ENCODE measurements around the gene FBXO42. TPM values are rescaled to one million over a fixed set of nuclear protein-coding genes. Genes with fewer than 3 reads are reported as not detected.

FBXO42 gene
- total and polyA plus RNA-seq, 2 of the 13 experiments (the other 11 are each of a cell fraction or from before 2014, with no cell fraction given) = 7.6 to 17.5 TPM

DNA sequence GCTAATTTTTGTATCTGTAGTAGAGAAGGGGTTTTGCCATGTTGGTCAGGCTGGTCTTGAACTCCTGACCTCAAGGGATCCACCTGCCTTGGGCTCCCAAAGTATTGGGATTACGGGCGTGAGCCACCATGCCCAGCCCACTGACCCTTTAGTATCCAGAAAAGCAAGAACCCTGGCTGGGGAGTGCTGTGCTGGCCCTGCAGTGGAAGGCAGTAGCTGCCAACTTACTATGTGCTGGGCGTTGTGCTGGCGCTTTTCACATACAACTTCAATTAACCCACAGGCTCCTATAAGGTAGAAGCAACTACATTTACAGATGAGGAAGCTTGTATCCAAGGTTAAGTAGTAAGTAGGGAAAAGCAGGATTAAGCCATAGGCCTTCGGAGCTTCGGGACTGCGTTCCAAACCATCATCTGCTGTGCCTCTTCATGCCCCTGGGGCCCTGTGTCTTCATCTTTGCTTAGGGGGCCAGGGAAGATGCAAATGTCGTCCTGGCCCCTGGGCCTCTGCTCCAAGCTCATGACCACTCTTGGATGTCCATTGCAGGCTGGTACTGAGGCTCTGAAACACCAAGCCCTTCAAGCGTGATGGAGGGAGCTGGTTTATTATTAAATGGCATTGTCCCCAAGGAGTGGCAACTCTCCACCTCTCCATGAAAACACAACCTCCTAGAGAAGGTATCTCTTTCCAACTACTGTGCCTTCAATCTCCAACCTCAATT is 106.6 kb downstream of the FBXO42 start:
- WGBS (ENCODE audit: low lambda C conversion rate) = 98% methylated on average over 9 of the region's 9 CpGs
- intact Hi-C loops (cut with micrococcal nuclease; ENCODE audit: unreplicated experiment) = loop anchor here (2.0 kb wide), 1 partner anchor 167 kb away; no protein-coding TSS in a partner anchor
- H3K27ac ChIP-seq (ENCODE audit: extremely low read length, insufficient read depth, low read length) = no peak overlapping the region
- no TSS peak for BruUV-seq (replicated peaks)
- in situ Hi-C loops (cut with HindIII; ENCODE audit: extremely low pct_ligation_motif_present, low pct_unique_long_range_greater_than_20kb) = no loop called here
- TF ChIP-seq ZNF326 (CRISPR knock-in tag; IDR thresholded peaks at IDR 0.05; ENCODE audit: borderline replicate concordance) (no peak), NCOA5 (CRISPR knock-in tag; IDR thresholded peaks at IDR 0.05) (no peak), RBM22 (optimal IDR thresholded peaks at IDR 0.05; ENCODE audit: low read length) (peak; percentile 83)
- ChIA-PET CTCF (ENCODE audit: low intra/inter-chr PET ratio, low total read pairs) (interaction anchor here (1.6 kb wide), 1 partner anchor 41 kb away, joined by 14 read pairs; no protein-coding TSS in a partner anchor), POLR2A (interaction anchor here (1.4 kb wide), 1 partner anchor 39 kb away, joined by 3 read pairs; no protein-coding TSS in a partner anchor)
- H4K20me1 ChIP-seq (ENCODE audit: insufficient read depth, low read length) = no peaks in the 10 kb centered on the region
- H3K9me3 ChIP-seq (ENCODE audit: low read length) = no peaks in the 10 kb centered on the region
- FAIRE-seq (no peak), DNase-seq (ENCODE audit: low spot score) (no peak), ATAC-seq (no peak)
- no peak overlapping the region for H2AFZ ChIP-seq (ENCODE audit: low read length)
- H3K36me3 ChIP-seq (replicated peaks in 1 of 2; ENCODE audit: control insufficient read depth in 1 of 2, insufficient read depth in 2 of 2, low read length in 2 of 2) = peaks cover 2 to 14% of the 10 kb centered on the region in 2 experiments; a peak in 2 of 5 replicates
- H3K4me1 ChIP-seq (ENCODE audit: insufficient read depth, low read length) = peaks cover 18% of the 10 kb centered on the region
- H3K27me3 ChIP-seq (ENCODE audit: control insufficient read depth in 1 of 2, insufficient read depth in 2 of 2, low read length in 2 of 2) = no peaks in the 10 kb centered on the region
- no peak overlapping the region for H3K9ac ChIP-seq (ENCODE audit: insufficient read depth, low read depth, low read length)
- no peak overlapping the region for H3K4me2 ChIP-seq (ENCODE audit: low read depth, low read length)
- H3K4me3 ChIP-seq (replicated peaks in 1 of 3; ENCODE audit: insufficient read depth in 1 of 3, low read depth in 2 of 3, low read length in 3 of 3) = no peak overlapping the region
- H3K79me2 ChIP-seq (ENCODE audit: insufficient read depth, low read length) = no peaks in the 10 kb centered on the region

DNA sequence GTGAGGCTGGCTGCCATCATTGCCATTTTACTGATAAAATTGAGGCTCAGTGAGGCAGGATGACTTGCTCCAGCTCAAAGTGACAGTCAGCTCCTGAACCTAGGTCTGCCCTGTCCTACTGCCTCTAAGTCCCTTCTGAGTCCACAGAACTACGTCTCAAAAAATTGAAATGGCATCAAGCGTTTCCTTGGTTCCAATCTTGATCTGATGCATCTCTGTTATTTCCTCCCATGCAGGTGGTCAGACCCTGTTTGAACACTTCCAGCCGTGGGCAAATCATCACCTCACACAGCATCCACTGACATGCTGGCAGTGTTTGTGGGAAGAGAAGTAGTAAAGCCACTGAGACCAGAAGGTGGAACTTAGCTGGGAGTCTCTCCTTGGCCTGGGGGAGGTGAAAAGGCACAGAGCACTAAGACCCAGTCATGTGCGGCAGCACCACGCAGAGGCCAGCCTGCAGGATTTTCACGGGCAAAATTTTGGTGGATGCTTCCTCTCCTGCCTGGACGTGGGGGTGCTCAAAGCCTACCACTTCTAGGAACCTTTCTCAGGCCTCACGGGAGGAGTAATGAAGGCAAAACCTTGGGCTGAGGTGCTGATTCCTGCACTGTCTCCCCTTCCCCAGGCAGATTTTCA is 107.5 kb downstream of the FBXO42 start:
- 75% methylated on average over 7 of the region's 8 CpGs for WGBS (ENCODE audit: low lambda C conversion rate)
- TF ChIP-seq, protein P1, sequence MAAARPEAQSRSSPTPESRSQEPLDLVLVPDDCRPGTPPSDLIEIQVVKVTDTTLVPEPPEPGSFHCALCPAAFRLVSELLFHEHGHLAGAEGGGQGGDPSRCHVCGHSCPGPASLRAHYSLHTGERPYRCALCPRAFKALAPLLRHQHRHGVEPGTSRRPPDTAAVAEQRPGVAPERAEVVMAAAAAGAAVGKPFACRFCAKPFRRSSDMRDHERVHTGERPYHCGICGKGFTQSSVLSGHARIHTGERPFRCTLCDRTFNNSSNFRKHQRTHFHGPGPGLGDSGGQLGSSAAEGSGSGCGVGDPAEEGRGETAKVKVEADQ (CRISPR knock-in tag; IDR thresholded peaks at IDR 0.05; ENCODE audit: borderline replicate concordance) = no peak
- TF ChIP-seq ZNF556 (CRISPR knock-in tag; IDR thresholded peaks at IDR 0.05; ENCODE audit: borderline replicate concordance) = no peak
- no peak for TF ChIP-seq REPIN1 (CRISPR knock-in tag; IDR thresholded peaks at IDR 0.05; ENCODE audit: borderline replicate concordance, low read depth)
- no peak for TF ChIP-seq MTA3 (CRISPR knock-in tag; IDR thresholded peaks at IDR 0.05)
- TF ChIP-seq WIZ (CRISPR knock-in tag; IDR thresholded peaks at IDR 0.05) = no peak
- TF ChIP-seq ZNF605 (CRISPR knock-in tag; IDR thresholded peaks at IDR 0.05) = peak; percentile 43; the same call in 1 of the 2 replicates
- TF ChIP-seq, protein P2, sequence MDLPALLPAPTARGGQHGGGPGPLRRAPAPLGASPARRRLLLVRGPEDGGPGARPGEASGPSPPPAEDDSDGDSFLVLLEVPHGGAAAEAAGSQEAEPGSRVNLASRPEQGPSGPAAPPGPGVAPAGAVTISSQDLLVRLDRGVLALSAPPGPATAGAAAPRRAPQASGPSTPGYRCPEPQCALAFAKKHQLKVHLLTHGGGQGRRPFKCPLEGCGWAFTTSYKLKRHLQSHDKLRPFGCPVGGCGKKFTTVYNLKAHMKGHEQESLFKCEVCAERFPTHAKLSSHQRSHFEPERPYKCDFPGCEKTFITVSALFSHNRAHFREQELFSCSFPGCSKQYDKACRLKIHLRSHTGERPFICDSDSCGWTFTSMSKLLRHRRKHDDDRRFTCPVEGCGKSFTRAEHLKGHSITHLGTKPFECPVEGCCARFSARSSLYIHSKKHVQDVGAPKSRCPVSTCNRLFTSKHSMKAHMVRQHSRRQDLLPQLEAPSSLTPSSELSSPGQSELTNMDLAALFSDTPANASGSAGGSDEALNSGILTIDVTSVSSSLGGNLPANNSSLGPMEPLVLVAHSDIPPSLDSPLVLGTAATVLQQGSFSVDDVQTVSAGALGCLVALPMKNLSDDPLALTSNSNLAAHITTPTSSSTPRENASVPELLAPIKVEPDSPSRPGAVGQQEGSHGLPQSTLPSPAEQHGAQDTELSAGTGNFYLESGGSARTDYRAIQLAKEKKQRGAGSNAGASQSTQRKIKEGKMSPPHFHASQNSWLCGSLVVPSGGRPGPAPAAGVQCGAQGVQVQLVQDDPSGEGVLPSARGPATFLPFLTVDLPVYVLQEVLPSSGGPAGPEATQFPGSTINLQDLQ (CRISPR knock-in tag; IDR thresholded peaks at IDR 0.05) = no peak

More for the DNA sequence above, 107.5 kb downstream of the FBXO42 start:
- H3K79me2 ChIP-seq (ENCODE audit: insufficient read depth, low read length) = no peaks in the 10 kb centered on the region
- no peaks in the 10 kb centered on the region for H3K9me3 ChIP-seq (ENCODE audit: low read length)
- H3K9ac ChIP-seq (ENCODE audit: insufficient read depth, low read depth, low read length) = no peak overlapping the region
- peaks cover 24% of the 10 kb centered on the region for H3K4me1 ChIP-seq (ENCODE audit: insufficient read depth, low read length)
- FAIRE-seq = no peak
- H2AFZ ChIP-seq (ENCODE audit: low read length) = no peak overlapping the region
- H3K4me2 ChIP-seq (ENCODE audit: low read depth, low read length) = no peak overlapping the region
- no peaks in the 10 kb centered on the region for H3K27me3 ChIP-seq (ENCODE audit: control insufficient read depth in 1 of 2, insufficient read depth in 2 of 2, low read length in 2 of 2)
- BruUV-seq (replicated peaks) = TSS peak; percentile 23
- H3K27ac ChIP-seq (ENCODE audit: extremely low read length, insufficient read depth, low read length) = no peak overlapping the region
- H3K4me3 ChIP-seq (replicated peaks in 1 of 3; ENCODE audit: insufficient read depth in 1 of 3, low read depth in 2 of 3, low read length in 3 of 3) = no peak overlapping the region
- in situ Hi-C loops (cut with HindIII; ENCODE audit: extremely low pct_ligation_motif_present, low pct_unique_long_range_greater_than_20kb) = loop anchor here (5.0 kb wide), 2 partner anchors 37 to 167 kb away; no protein-coding TSS in a partner anchor
- H4K20me1 ChIP-seq (ENCODE audit: insufficient read depth, low read length) = no peaks in the 10 kb centered on the region
- intact Hi-C loops (cut with micrococcal nuclease; ENCODE audit: unreplicated experiment) = loop anchor here (1.0 to 2.0 kb wide), 2 partner anchors 39 to 166 kb away; no protein-coding TSS in a partner anchor
- no peak for ATAC-seq
- DNase-seq (ENCODE audit: low spot score) = no peak
- ChIA-PET POLR2A (interaction anchor here (0.8 to 1.4 kb wide), 2 partner anchors 38 to 166 kb away, joined by 3 read pairs; no protein-coding TSS in a partner anchor), CTCF (ENCODE audit: low intra/inter-chr PET ratio, low total read pairs) (interaction anchor here (0.8 to 1.6 kb wide), 6 partner anchors 25 to 172 kb away, joined by 3 to 14 read pairs (median 7); partner anchors contain the start of gene FAM131C)
- H3K36me3 ChIP-seq (replicated peaks in 1 of 2; ENCODE audit: control insufficient read depth in 1 of 2, insufficient read depth in 2 of 2, low read length in 2 of 2) = peaks cover 2 to 10% of the 10 kb centered on the region in 2 experiments; a peak in 2 of 5 replicates
